Measurements from ENCODE around the gene RUVBL1. TPM values are rescaled to one million over a fixed set of nuclear protein-coding genes. Genes with fewer than 3 reads are reported as not detected.

RUVBL1 gene
- total and polyA plus RNA-seq, 10 of the 15 experiments (the other 5 are each of a cell fraction or from before 2014, with no cell fraction given): 15.2 to 142 (median 84.2) TPM

DNA sequence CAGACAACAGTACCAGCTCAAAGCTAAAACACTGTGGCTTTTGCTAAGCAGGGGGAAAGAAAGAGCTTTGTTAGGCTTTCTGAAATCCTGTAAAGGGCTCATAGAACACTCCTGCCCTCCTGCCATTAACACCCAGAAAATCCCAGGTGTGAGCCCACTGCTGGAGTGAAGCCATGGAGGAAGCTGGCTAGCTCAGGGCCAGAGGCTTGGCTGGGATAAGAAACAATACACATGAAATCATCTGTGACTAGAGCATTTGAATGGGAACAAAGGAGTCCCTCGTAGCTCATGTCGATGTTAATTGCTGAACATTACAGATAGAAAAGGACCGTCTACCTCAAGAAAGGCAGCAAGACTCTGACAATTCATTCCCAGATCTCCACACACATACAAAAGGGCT, 23.5 kb downstream of the RUVBL1 start:
- FAIRE-seq (no peak), ATAC-seq (no peak), DNase-seq (ENCODE audit: low read depth, low spot score) (no peak)
- H3K9ac ChIP-seq (ENCODE audit: control insufficient read depth, insufficient read depth, low read length): no peak overlapping the region
- H3K4me1 ChIP-seq (ENCODE audit: control insufficient read depth, insufficient read depth, low read length): no peaks in the 10 kb centered on the region
- ChIA-PET RAD21 (ENCODE audit: unreplicated experiment) (no interaction called here), CTCF (interaction anchor here (0.6 to 9.0 kb wide), 4 partner anchors 9 to 34 kb away, joined by 3 to 115 read pairs (median 4); no protein-coding TSS in a partner anchor), POLR2A (no interaction called here), SMC1A (ENCODE audit: uncharacterized antibody, unreplicated experiment) (interaction anchor here (1.5 kb wide), 1 partner anchor 33 kb away, joined by 6 read pairs; no protein-coding TSS in a partner anchor)
- no TSS peak for BruUV-seq (replicated peaks)
- H4K20me1 ChIP-seq (ENCODE audit: control insufficient read depth, insufficient read depth): no peaks in the 10 kb centered on the region; the same call in 1 of the 2 replicates
- no peaks in the 10 kb centered on the region for H3K27me3 ChIP-seq (replicated peaks in 1 of 2; ENCODE audit: control insufficient read depth in 2 of 2, insufficient read depth in 2 of 2, low read length in 1 of 2)
- H3K36me3 ChIP-seq (ENCODE audit: control insufficient read depth in 2 of 2, insufficient read depth in 2 of 2, low read length in 1 of 2): peaks cover 21 to 28% of the 10 kb centered on the region in 2 experiments
- no peaks in the 10 kb centered on the region for H3K9me3 ChIP-seq (replicated peaks; ENCODE audit: control insufficient read depth, insufficient read depth, low read length)
- no peak overlapping the region for H3K4me2 ChIP-seq (ENCODE audit: control insufficient read depth, insufficient read depth)
- H3K79me2 ChIP-seq (ENCODE audit: control insufficient read depth, insufficient read depth, low read length): no peaks in the 10 kb centered on the region
- no peak overlapping the region for H3K27ac ChIP-seq (ENCODE audit: control insufficient read depth, insufficient read depth)
- H2AFZ ChIP-seq (ENCODE audit: control insufficient read depth, low read depth, low read length): no peak overlapping the region
- in situ Hi-C loops (cut with MboI) (no loop called here), intact Hi-C loops (cut with micrococcal nuclease; ENCODE audit: unreplicated experiment) (no loop called here)
- no peak overlapping the region for H3K4me3 ChIP-seq
- WGBS (ENCODE audit: insufficient coverage, insufficient replicate concordance, low lambda C conversion rate, missing lambda C conversion rate): 84% methylated on average over 3 of the region's 3 CpGs
- TF ChIP-seq ZNF622 (IDR thresholded peaks at IDR 0.05) (no peak), BMI1 (IDR thresholded peaks at IDR 0.05; ENCODE audit: borderline replicate concordance) (no peak), ZSCAN29 (IDR thresholded peaks at IDR 0.05) (no peak), CREB1 (IDR thresholded peaks at IDR 0.05; ENCODE audit: low read depth) (no peak), CREM (IDR thresholded peaks at IDR 0.05; ENCODE audit: low read depth) (no peak), SRF (IDR thresholded peaks at IDR 0.05; ENCODE audit: low read depth in 2 of 2, low read length in 2 of 2) (no peak), IKZF2 (IDR thresholded peaks at IDR 0.05) (no peak), PAX5 (IDR thresholded peaks at IDR 0.05; ENCODE audit: borderline replicate concordance, low read depth, low read length) (no peak), SIX5 (IDR thresholded peaks at IDR 0.05; ENCODE audit: low read depth, low read length, severe bottlenecking) (no peak), CBX5 (IDR thresholded peaks at IDR 0.05; ENCODE audit: low read depth) (no peak), MTA3 (IDR thresholded peaks at IDR 0.05; ENCODE audit: borderline replicate concordance, low read length) (no peak), FOXM1 (IDR thresholded peaks at IDR 0.05; ENCODE audit: low read depth, low read length) (no peak), ZNF592 (IDR thresholded peaks at IDR 0.05) (no peak), NFIC (IDR thresholded peaks at IDR 0.05; ENCODE audit: low read depth, low read length) (no peak), FOXK2 (IDR thresholded peaks at IDR 0.05) (no peak), ZNF24 (IDR thresholded peaks at IDR 0.05) (no peak)
- TF ChIP-seq, protein P1, sequence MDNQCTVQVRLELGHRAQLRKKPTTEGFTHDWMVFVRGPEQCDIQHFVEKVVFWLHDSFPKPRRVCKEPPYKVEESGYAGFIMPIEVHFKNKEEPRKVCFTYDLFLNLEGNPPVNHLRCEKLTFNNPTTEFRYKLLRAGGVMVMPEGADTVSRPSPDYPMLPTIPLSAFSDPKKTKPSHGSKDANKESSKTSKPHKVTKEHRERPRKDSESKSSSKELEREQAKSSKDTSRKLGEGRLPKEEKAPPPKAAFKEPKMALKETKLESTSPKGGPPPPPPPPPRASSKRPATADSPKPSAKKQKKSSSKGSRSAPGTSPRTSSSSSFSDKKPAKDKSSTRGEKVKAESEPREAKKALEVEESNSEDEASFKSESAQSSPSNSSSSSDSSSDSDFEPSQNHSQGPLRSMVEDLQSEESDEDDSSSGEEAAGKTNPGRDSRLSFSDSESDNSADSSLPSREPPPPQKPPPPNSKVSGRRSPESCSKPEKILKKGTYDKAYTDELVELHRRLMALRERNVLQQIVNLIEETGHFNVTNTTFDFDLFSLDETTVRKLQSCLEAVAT (IDR thresholded peaks at IDR 0.05): no peak
- TF ChIP-seq, protein P2, sequence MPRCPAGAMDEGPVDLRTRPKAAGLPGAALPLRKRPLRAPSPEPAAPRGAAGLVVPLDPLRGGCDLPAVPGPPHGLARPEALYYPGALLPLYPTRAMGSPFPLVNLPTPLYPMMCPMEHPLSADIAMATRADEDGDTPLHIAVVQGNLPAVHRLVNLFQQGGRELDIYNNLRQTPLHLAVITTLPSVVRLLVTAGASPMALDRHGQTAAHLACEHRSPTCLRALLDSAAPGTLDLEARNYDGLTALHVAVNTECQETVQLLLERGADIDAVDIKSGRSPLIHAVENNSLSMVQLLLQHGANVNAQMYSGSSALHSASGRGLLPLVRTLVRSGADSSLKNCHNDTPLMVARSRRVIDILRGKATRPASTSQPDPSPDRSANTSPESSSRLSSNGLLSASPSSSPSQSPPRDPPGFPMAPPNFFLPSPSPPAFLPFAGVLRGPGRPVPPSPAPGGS (IDR thresholded peaks at IDR 0.05; ENCODE audit: borderline replicate concordance, insufficient read depth, low read depth, low read length, poor library complexity, severe bottlenecking): no peak
- TF ChIP-seq, protein P3, sequence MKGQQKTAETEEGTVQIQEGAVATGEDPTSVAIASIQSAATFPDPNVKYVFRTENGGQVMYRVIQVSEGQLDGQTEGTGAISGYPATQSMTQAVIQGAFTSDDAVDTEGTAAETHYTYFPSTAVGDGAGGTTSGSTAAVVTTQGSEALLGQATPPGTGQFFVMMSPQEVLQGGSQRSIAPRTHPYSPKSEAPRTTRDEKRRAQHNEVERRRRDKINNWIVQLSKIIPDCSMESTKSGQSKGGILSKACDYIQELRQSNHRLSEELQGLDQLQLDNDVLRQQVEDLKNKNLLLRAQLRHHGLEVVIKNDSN (IDR thresholded peaks at IDR 0.05; ENCODE audit: borderline replicate concordance, extremely low read length, insufficient read depth, low read depth, low read length): no peak
